GM10266 (cell line): ENCODE measurements around the gene TOR2A.
A peak's percentile ranks its signal among the peaks of the same experiment; 100 is the strongest.

Source experiments
- DNase-seq: peaks from one replicate; pipeline ENCODE4 v3.0.0; 2012; ENCODE audit errors: extremely low spot score
- TF ChIP-seq, protein P1 (sequence below): IDR thresholded peaks from 2 replicates; pipeline ENCODE4 v1.5.1; 2012; ENCODE audit warnings: mild to moderate bottlenecking, low read depth; ENCODE audit not compliant: control insufficient read depth, insufficient read depth; ENCODE audit errors: missing control alignments

Gene TOR2A

DNA sequence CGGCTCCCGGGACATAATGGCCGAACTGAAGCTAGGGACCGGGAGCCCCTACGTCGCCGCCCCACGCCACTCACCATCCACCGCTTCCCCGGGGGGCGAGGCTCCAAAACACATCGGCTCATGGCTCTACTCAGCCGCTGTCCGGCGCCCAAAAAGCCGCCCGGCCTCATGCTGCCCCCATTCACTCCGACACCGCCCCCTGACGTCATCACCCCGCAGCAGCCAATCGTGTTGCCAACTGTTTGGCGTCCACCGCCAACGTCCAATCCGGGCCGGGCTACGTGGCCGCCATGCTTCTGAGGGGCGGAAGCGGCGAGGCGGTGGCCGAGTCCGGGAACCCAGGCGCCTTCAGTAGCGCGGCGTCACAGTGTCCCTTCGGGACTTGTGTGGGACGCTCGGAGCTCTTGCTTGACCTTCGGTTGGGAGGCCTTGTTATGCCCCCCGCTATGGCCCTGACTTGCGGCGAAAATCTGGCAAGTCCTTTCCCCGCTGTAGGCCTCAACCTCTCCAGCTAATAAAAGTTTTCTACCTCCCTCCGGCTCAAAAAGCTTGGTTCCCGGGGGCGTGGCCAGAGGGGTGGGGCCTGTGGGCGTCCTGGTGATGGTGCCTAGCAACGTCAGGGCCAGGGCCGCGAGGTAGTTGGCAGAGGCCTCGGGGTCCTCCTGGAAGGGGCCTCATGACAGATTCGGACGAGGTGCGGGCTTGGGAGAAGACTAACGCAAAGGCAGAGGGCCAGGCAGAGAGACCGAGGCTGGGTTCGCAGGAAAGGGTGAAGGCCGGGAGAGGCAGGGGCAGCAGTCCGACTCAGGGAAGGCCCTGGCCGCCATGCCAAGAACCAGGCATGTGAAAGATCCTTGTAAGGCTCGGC, 19.4 kb downstream of the TOR2A start, which contains the start of the genes PTRH1 and TTC16:
Gene PTRH1 (minus strand): TSS at position 194 of the 868 bp plus-strand sequence. CDS start 24 bp downstream, at position 170.
Gene TTC16 (plus strand): TSS at position 610 of the 868 bp plus-strand sequence. CDS start 67 bp downstream, at position 677.
- DNase-seq = peak; percentile 99
- TF ChIP-seq, protein P1, sequence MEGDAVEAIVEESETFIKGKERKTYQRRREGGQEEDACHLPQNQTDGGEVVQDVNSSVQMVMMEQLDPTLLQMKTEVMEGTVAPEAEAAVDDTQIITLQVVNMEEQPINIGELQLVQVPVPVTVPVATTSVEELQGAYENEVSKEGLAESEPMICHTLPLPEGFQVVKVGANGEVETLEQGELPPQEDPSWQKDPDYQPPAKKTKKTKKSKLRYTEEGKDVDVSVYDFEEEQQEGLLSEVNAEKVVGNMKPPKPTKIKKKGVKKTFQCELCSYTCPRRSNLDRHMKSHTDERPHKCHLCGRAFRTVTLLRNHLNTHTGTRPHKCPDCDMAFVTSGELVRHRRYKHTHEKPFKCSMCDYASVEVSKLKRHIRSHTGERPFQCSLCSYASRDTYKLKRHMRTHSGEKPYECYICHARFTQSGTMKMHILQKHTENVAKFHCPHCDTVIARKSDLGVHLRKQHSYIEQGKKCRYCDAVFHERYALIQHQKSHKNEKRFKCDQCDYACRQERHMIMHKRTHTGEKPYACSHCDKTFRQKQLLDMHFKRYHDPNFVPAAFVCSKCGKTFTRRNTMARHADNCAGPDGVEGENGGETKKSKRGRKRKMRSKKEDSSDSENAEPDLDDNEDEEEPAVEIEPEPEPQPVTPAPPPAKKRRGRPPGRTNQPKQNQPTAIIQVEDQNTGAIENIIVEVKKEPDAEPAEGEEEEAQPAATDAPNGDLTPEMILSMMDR = no peak

DNA sequence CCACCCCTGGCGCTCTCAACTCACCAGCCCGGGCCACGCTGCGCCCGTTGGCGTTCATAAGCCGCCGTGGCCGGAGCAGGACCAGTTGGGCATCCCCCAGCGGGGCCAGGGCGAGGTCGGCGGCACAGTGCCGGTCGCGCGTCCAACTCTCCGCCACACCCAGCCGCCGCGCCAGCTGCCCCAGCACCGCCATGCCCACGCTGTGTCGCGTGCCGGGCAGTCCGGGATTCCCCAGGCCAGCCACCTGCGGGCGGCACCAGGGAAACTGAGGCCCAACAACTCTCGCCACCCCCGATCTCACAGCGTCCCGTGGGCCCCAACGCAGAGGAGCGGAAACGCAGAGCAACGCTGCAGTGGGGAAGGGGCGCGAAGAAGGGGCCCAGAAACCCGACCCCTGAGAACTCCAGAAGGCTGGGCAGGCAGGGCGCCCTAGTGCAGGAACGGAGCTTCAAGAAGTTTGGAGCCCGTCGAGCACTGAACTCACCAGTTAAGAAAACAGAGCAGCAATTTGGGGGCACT, 20.1 kb downstream of the TOR2A start:
- no peak for DNase-seq

DNA sequence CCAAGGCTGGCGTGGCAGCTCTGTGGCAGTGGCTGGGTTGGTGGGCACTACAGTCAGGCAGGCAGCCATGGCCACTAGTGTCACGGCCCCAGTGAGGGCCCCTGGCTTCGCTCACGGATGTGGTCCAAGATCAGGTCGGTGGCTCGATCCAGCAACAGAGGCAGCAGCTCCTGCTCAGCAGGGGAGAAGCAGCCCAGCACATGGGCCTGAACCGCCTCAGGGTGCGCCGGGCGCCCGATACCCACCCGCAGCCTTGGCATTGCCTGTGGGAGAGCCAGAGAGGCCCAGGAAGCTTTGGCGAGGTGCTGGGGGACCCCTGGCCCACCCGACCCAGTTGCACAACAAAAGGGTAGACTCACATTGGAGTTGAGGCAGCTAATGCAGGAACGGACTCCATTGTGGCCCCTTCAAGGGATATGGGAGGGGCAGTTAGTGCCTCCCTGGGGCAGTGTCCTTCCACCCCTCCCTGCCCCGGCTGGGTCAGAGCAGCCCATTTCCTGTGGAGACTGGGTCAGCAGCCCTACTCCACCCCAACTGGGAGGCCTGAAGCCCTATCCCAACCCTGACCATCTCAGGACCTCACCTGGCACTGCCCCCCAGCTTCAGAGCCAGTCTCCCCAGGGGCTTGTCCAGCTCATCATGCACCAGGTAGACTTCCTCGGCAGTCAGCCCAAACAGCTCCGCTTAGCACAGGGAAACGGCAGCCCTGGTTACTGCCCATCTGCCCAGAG, 20.9 kb downstream of the TOR2A start:
- TF ChIP-seq, protein P1 = no peak
- DNase-seq = no peak

More for the DNA sequence above, 20.1 kb downstream of the TOR2A start:
- TF ChIP-seq, protein P1 = no peak

DNA sequence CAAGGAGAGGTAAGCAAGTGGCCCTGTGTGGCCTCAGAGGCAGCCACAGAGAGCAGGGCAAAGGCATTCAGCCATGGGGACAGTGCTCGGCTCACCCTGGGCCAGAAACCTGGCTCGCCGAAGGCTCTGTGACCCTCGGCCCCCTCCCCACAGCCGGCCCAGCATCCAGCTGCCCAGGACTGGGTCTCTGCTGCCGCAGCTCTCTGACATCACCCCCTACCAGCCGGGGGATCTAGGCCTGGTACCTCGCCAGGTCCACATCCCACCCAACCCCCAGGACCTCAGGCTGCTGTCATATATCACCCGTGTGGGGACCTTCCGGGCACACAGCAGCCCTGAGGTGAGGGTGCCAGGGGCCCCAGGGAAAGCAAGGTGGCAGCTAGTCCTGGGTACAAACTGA, 22.2 kb downstream of the TOR2A start:
- DNase-seq = no peak
- TF ChIP-seq, protein P1 = no peak

DNA sequence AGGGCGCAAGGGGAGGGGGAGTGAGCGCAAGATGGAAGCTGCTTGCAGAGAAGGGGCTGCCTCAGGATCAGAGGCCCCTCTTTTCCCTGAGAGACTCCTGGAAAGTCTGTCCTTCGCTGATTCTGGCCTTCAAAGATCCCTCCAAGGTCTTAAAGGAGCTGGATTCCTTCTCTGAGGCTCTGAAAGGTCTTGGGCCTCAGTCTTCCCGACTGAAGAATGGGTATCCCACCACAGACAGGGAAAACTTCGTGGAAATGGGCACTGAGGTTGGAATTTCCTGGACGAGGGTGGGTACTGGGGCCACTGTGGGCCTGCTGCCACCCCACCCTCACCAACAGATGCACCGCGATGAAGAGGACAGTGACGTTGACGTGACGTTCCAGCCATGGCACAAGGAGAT, 22.7 kb downstream of the TOR2A start:
- no peak for DNase-seq
- TF ChIP-seq, protein P1 = no peak

DNA sequence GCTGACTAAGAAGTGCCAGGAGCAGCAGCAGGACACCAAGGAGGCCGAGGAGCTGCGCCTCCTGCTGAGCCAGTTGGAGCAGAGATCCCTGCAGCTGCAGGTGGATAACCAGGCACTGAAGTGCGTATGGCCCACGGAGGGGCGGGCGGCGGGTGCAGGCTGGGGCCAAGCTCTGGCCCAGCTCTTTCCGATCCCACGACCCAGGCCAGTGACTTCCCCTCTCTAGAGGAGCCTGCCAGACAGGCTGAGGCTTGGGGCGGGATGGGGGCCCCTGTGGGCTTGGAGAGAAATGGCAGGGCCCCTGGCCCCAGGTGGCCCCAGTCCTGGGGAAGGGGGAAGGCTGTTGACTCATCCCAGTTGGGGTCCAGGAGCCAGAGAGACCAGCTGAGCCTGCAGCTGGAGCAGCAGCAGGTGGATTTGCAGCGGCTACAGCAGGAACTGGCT, 23.2 kb downstream of the TOR2A start:
- TF ChIP-seq, protein P1 = no peak
- no peak for DNase-seq

DNA sequence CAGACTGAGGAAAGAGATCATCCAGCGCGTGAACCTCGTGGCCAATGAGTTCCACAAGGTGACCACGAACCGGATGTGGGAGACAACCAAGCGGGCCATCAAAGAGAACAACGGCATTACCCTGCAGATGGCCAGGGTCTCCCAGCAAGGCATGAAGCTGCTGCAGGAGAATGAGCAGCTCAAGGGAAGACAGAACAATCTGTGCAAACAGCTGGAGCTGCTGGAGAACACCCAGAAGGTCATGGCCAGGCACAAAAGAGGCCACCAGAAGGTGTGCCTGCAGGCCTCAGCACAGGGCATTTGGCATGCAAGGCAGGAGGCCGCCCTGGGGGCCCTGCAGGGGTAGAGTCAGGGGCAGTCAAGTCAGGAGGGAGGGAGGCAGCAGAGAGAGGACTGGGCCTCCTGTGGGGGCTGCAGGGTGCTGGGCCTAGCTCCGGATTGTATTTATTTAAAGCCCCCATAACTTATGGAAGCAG, 23.8 kb downstream of the TOR2A start:
- DNase-seq = no peak
- TF ChIP-seq, protein P1 = no peak
